ENCODE data around the gene SCN5A.

SCN5A gene

DNA sequence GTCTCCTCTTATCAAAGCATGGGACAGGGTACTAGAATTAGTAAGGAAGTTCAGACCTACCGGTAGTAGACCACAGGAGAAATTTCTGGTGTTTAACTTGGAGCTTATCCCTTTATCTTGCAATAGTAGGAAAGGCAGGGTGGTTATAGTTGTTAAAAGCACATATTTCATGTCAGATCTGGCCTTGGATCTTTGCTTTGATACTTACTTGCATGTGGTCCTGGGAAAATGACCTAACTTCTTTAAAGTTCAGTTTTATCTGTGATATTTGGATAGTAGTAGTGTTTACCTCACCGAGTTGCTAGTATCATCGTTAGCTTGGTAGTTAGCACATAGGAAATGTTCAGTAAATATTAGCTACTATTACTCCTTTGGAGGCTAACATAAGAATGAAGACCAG is 137.9 kb downstream of the SCN5A start:
- TF ChIP-seq, protein P1, sequence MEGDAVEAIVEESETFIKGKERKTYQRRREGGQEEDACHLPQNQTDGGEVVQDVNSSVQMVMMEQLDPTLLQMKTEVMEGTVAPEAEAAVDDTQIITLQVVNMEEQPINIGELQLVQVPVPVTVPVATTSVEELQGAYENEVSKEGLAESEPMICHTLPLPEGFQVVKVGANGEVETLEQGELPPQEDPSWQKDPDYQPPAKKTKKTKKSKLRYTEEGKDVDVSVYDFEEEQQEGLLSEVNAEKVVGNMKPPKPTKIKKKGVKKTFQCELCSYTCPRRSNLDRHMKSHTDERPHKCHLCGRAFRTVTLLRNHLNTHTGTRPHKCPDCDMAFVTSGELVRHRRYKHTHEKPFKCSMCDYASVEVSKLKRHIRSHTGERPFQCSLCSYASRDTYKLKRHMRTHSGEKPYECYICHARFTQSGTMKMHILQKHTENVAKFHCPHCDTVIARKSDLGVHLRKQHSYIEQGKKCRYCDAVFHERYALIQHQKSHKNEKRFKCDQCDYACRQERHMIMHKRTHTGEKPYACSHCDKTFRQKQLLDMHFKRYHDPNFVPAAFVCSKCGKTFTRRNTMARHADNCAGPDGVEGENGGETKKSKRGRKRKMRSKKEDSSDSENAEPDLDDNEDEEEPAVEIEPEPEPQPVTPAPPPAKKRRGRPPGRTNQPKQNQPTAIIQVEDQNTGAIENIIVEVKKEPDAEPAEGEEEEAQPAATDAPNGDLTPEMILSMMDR (conservative IDR thresholded peaks at IDR 0.05): no peak
- H3K27ac ChIP-seq: no peak overlapping the region

- no peak overlapping the region for H3K27ac ChIP-seq
- TF ChIP-seq, protein P1 (conservative IDR thresholded peaks at IDR 0.05): no peak
Measured at GRCh38 chr3:38510631-38511030, 138.9 kb downstream of the SCN5A start.

GRCh38 chr3:38509732-38510131 is 139.8 kb downstream of the SCN5A start:
- H3K27ac ChIP-seq: no peak overlapping the region
- TF ChIP-seq, protein P1 (conservative IDR thresholded peaks at IDR 0.05): no peak

- H3K27ac ChIP-seq: no peak overlapping the region
- TF ChIP-seq, protein P1 (conservative IDR thresholded peaks at IDR 0.05): no peak
Measured at GRCh38 chr3:38507120-38507519, 142.4 kb downstream of the SCN5A start.

DNA sequence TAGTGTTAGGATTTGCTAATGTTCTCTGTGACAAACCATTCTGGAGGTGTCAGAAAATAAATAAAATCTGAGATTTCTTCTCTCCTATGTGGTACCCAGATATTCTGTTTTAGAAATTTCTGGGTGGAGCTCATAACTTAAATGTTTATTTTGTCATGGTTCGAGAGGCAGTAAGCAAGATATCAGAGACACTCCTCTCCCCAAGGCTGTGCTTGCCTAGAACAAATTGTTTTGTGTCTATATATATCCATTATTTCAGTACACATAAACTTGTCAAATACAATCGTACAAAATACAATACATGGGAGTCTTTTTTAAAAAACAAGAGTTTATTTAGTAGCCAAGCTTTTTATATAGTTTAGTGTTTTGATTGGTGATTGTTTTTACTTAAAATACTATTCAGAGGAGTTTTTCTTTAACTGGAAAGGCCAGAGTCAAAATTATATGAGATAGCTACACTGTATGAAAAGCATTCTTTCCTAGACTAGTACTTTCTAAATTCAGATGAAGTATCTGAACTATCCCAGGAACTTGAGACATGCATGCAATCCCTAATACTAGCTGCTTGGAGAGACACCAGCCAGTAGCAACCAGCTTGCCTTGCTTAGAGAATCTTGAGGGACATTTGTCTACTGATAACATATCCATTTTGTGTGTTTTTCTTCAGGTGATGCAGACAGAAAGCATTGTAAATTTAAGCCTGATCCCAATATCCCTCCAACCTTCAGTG is 148.6 kb downstream of the SCN5A start:
- H3K27ac ChIP-seq: no peak overlapping the region
- TF ChIP-seq, protein P1 (conservative IDR thresholded peaks at IDR 0.05): no peak

All from VCaP (cell line).